Parathyroid adenoma (tissue), 2 donors: ENCODE results near the gene SUPT5H.

ENCODE experiments used
- H2AFZ ChIP-seq: fragments of 300-600 bp; sonication (generic); one replicate; pipeline ENCODE4 v1.7.0; 2017; ENCODE audit warnings: antibody characterized with exemption, mild to moderate bottlenecking
- H3K27ac ChIP-seq: fragments of 300-600 bp; sonication (generic); one replicate; pipeline ENCODE4 v1.7.0; 2017
- H3K27me3 ChIP-seq: fragments of 300-600 bp; sonication (generic); one replicate; pipeline ENCODE4 v1.7.0; 2017; ENCODE audit warnings: low read length; ENCODE audit not compliant: control insufficient read depth, insufficient read depth
- H3K36me3 ChIP-seq: fragments of 300-600 bp; sonication (generic); one replicate; pipeline ENCODE4 v1.7.0; 2017; ENCODE audit warnings: low read length; ENCODE audit not compliant: control insufficient read depth, insufficient read depth
- H3K4me1 ChIP-seq: fragments of 300-600 bp; sonication (generic); one replicate; pipeline ENCODE4 v1.7.0; 2017; ENCODE audit warnings: control low read depth
- H3K4me2 ChIP-seq: fragments of 300-600 bp; sonication (generic); one replicate; pipeline ENCODE4 v1.7.0; 2017; ENCODE audit warnings: low read length
- H3K4me3 ChIP-seq: fragments of 300-600 bp; sonication (generic); one replicate; pipeline ENCODE4 v1.7.0; 2017; ENCODE audit warnings: low read depth, low read length
- H3K79me2 ChIP-seq: fragments of 300-600 bp; sonication (generic); one replicate; pipeline ENCODE4 v1.7.0; 2017; ENCODE audit warnings: control low read depth
- H3K9ac ChIP-seq: fragments of 300-600 bp; sonication (generic); one replicate; pipeline ENCODE4 v1.7.0; 2017; ENCODE audit warnings: mild to moderate bottlenecking
- H3K9me3 ChIP-seq: fragments of 300-600 bp; sonication (generic); one replicate; pipeline ENCODE4 v1.7.0; 2017; ENCODE audit warnings: low read length; ENCODE audit not compliant: control insufficient read depth
- CTCF ChIP-seq: fragments of 300-600 bp; sonication (generic); IDR thresholded peaks from one replicate; pipeline ENCODE4 v1.7.0; 2017; ENCODE audit warnings: antibody characterized with exemption, mild to moderate bottlenecking
- donor health status: primary hyperparathyroidism.

Gene SUPT5H

GRCh38 chr19:39498798-39499642 is 53.6 kb downstream of the SUPT5H start, which contains the start of gene DLL3:
Gene DLL3 (plus strand): TSS chr19:39498947. CDS start chr19:39498975, 28 bp downstream.
- H3K4me3 ChIP-seq: peak within 1 kb of the TSS; percentile 9

GRCh38 chr19:39499932-39500331 is 54.5 kb downstream of the SUPT5H start:
- Histone ChIP-seq H2AFZ (no peak overlapping the region), H3K4me1 (peaks cover 9% of the 10 kb centered on the region), H3K36me3 (no peaks in the 10 kb centered on the region), H3K9ac (no peak overlapping the region), H3K4me3 (no peak overlapping the region), H3K79me2 (no peaks in the 10 kb centered on the region), H3K27ac (no peak overlapping the region), H3K4me2 (no peak overlapping the region), H3K27me3 (no peaks in the 10 kb centered on the region), H3K9me3 (no peaks in the 10 kb centered on the region)
- TF ChIP-seq CTCF: no peak

More at GRCh38 chr19:39498798-39499642, 53.6 kb downstream of the SUPT5H start, which contains the start of gene DLL3:
- H3K36me3 ChIP-seq: no peaks in the 10 kb centered on the region
- H3K27ac ChIP-seq: no peak within 1 kb of the TSS
- no peaks in the 10 kb centered on the region for H3K79me2 ChIP-seq
- no peaks in the 10 kb centered on the region for H3K9me3 ChIP-seq
- no peak within 1 kb of the TSS for H3K9ac ChIP-seq
- H3K27me3 ChIP-seq: no peaks in the 10 kb centered on the region
- peaks cover 9% of the 10 kb centered on the region for H3K4me1 ChIP-seq
- H3K4me2 ChIP-seq: peak within 1 kb of the TSS; percentile 54
- no peak for TF ChIP-seq CTCF
- peak within 1 kb of the TSS; percentile 66 for H2AFZ ChIP-seq

GRCh38 chr19:39500543-39500942 is 55.2 kb downstream of the SUPT5H start:
- no peak overlapping the region for H3K27ac ChIP-seq
- no peaks in the 10 kb centered on the region for H3K9me3 ChIP-seq
- H3K4me1 ChIP-seq: peaks cover 9% of the 10 kb centered on the region
- H3K27me3 ChIP-seq: no peaks in the 10 kb centered on the region
- no peaks in the 10 kb centered on the region for H3K36me3 ChIP-seq
- H3K4me2 ChIP-seq: no peak overlapping the region
- no peak overlapping the region for H3K9ac ChIP-seq
- no peak for TF ChIP-seq CTCF
- H3K79me2 ChIP-seq: no peaks in the 10 kb centered on the region
- H2AFZ ChIP-seq: no peak overlapping the region
- H3K4me3 ChIP-seq: no peak overlapping the region

GRCh38 chr19:39501340-39501739 is 56.0 kb downstream of the SUPT5H start:
- no peak for TF ChIP-seq CTCF
- peaks cover 9% of the 10 kb centered on the region for H3K4me1 ChIP-seq
- no peaks in the 10 kb centered on the region for H3K27me3 ChIP-seq

More at GRCh38 chr19:39501340-39501739, 56.0 kb downstream of the SUPT5H start:
- Histone ChIP-seq H3K36me3 (no peaks in the 10 kb centered on the region), H3K27ac (no peak overlapping the region), H3K4me3 (no peak overlapping the region), H3K4me2 (no peak overlapping the region), H2AFZ (no peak overlapping the region), H3K79me2 (no peaks in the 10 kb centered on the region), H3K9me3 (no peaks in the 10 kb centered on the region), H3K9ac (no peak overlapping the region)
